GM18499 (cell line): ENCODE data around the gene DTHD1.

Experiments used
- ATAC-seq: cut with Tn5 transposase; IDR thresholded peaks from one replicate; pipeline ENCODE4 v1.9.1; 2021; ENCODE audit warnings: moderate number of reproducible peaks; ENCODE audit not compliant: insufficient read depth, unreplicated experiment

DTHD1 gene

DNA sequence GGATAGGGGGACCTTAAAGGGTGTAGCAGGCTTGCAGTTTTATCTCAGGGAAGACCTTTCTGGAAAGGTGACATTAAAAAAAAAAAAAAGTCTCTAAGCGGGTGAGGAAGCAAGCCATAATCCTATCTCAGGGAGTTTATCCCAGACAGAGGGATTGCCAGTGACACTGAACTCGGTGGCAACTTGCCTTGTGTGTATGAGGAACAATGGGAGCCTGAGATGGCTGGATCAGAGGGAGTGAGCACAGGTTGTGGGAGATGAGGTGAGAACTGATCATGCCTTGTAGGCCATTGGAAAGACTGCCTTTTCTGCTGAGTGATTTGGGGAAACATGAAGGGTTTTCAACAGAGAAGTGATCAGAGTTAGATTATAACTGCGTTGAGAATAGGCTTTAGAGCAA, 31.1 kb downstream of the DTHD1 start:
- no peak for ATAC-seq

DNA sequence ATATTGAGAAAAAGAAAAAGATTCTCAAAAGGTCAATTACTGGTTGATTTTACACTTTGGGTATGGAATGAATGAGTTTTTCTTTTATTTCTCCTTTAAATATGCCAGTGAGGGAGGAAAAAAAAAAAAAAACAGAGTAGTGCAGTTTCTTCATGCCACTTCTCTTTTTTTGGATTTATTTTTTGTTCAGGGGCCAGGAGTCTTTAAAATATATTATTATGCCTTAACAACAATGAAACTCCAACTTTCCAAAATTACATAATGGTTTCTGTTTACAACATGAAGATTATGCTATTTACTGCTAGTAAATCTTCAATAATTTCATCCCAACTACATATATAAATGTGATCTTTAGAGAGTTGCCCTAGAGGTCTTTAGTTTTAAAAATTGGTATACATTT, 31.9 kb downstream of the DTHD1 start:
- ATAC-seq, result no peak

GRCh38 chr4:36313703-36314102, 32.3 kb downstream of the DTHD1 start:
- ATAC-seq, result no peak

GRCh38 chr4:36316607-36317006, 35.2 kb downstream of the DTHD1 start:
- ATAC-seq, result no peak

- ATAC-seq, result no peak
These were observed 36.3 kb downstream of the DTHD1 start for GRCh38 chr4:36317721-36318120.

DNA sequence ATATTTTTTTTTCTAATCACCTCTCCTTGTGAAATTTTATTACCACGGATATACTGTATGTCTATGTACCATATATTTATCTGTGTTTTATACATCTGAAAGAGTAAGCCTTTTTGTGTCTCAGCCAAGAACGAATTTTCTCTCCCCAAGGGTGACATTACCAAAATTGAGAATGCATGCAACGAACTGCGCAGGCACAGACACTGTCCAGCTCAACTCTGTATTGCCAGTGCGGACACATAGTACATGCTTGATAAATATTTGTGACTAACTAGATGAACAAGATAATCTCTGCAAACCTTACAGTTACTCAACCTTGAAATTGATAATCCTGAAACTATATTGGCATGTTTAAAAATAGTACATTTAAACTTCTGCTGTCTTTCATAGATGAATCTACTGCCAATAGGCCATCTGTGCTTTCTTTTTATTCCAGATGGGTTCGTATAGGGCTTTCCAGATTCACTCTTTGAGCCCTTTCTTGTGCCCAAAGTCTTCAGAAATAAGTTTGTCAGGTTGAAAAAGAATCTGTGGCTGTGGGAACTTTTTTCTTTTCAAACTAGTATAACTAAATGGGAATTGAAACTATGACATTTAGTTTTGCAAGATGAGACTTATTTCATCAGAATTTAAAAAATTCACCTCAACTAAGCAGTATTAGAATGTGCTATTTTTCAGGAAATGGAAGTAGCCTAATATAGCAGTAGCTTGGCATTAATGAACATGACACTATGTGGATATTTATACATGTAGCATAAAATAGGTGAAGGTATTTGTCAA, 38.9 kb downstream of the DTHD1 start:
- no peak for ATAC-seq

DNA sequence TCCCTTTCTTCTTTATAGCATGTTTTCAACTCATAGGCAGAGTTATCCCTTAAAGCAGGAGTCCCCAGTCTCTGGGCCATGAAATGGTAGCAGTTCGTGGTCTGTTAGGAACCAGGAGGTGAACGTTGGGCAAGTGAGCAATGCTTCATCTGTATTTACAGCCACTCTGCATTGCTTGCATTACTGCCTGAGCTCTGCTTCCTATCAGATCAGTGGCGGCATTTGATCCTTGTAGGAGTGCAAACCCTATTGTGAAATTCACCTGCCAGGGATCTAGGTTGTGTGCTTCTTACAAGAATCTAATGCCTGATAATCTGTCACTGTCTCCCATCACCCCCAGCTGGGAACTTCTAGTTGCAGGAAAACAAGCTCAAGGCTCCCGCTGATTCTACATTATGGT, 39.8 kb downstream of the DTHD1 start:
- ATAC-seq, result no peak

GRCh38 chr4:36322921-36323354, 41.5 kb downstream of the DTHD1 start:
- no peak for ATAC-seq

DNA sequence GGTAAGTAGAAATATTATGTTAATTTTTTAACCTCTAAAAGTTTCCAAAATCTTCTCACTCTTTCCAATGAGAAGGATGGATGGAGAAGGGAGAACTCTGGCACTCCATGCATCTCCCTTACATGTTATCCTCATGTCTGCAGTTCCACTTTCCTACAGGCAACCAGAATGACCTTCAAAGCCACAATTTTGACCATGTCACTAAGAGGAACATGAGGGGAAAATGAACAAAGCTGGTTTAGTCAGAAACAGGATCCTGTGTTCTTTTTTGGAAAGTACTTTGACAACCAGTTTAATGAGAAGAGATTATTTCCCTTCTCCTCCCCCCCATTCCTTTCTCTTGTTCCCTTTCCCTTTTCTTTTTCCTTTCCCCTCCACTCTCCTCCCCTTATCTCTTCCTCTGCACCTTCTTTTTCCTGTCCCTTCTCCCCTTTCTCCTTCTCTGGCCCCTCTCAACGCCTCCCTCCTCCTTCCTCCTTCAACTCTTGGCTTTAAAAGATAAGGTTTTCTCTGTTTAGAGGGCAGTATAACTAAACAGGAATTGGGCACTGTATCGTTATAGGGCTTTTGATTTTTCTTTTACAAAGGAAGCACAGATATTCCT, 42.5 kb downstream of the DTHD1 start:
- no peak for ATAC-seq

GRCh38 chr4:36324808-36325207, 43.4 kb downstream of the DTHD1 start:
- no peak for ATAC-seq

- peak; percentile 74 for ATAC-seq
These were observed 44.1 kb downstream of the DTHD1 start for GRCh38 chr4:36325499-36325898.

DNA sequence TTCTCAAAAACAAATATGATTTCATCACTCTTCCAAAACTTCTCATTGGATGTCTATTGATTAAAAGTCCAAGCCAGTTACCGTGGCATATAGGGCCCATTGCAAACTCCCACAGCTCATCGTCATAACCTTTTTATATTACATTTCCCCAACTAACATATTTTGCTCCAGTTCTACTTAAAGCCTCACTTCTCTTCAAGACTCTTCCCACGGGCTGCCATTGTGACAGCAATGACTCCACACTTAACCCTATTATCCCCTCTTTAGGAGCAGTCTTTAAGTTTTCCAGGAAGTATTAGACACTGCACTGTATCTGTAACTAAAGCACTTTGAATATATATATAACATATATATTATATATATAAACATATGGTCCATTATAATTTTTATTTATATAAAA, 44.5 kb downstream of the DTHD1 start:
- ATAC-seq, result no peak

DNA sequence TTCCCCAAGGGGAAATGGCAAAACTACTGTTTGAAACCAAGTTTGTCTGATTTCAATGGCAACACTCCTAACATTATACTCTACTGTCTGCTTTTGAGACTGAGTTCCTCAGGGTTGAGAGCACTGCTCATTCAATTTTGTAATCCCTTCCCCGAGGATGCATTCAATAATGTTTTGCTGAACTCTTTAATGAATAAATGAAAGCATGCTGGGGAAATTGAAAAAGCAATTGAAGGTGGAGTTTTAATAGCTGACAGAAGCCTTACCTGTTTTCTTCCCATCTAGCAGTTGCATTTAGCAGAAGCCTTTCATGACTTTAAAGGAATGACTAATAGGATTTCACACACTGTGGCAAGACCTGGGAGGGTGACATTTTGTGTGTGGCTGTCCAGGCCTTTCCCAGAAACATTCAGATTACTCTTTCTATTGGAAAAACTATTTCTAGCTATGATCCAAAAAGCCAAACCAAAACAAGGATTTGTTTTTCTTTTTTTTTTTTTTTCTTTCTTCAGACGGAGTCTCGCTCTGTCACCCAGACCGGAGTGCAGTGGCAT, 45.1 kb downstream of the DTHD1 start:
- ATAC-seq, result no peak

DNA sequence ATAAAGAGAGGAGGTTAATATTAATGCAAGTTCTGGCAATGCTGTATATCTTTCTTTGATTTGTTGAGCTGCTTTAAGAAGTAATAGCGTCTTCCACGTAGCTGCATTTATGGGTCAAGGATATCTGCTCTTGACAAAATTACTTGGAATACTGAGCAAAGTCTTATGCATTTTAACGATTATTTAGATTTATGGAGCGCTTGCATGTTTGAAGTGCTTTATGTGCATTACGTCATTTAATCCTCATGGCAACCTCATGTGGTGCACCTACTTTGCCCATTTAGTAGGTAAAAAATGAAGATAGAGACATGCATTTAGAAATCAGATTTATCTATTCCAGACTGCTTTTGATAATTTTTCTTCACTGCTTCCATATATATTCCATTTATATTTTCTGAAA, 46.0 kb downstream of the DTHD1 start:
- ATAC-seq, result no peak

- ATAC-seq, result no peak
These were observed 46.7 kb downstream of the DTHD1 start for GRCh38 chr4:36328130-36328529.

GRCh38 chr4:36329228-36329627, 47.8 kb downstream of the DTHD1 start:
- ATAC-seq, result no peak

- ATAC-seq, result no peak
These were observed 49.4 kb downstream of the DTHD1 start for GRCh38 chr4:36330796-36331195.

DNA sequence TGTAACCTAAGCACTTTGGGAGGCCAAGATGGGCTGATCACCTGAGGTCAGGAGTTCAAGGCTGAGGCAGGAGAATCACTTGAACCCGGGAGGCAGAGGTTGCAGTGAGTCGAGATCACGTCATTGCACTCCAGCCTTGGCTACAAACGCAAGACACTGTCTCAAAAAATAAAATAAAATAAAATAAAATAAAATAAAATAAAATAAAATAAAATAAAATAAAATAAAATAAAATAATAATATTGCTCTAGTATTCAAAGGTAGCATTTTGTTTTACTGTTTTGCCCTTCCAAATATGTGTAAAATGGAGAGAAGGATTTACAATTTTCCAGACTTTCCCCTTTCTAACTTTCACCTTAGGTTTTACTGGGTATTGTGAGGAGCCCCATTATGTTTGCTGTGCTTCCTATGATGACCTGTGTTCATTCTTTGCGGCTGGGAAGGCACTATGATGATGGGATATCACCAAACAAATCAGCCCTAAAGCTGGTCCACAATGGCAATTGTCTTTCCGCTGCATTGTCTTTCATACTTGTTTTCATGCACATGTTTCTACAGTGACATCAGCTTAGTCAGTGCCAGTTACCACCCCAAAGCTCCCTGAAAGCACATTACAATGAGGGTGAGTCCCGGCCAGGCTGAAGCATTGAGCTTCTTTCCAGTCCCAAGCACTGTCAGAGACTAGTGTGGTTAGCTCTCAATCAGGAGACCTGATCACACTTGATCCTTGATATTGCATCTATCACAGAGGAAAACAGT, 50.8 kb downstream of the DTHD1 start:
- ATAC-seq, result peak; percentile 83

DNA sequence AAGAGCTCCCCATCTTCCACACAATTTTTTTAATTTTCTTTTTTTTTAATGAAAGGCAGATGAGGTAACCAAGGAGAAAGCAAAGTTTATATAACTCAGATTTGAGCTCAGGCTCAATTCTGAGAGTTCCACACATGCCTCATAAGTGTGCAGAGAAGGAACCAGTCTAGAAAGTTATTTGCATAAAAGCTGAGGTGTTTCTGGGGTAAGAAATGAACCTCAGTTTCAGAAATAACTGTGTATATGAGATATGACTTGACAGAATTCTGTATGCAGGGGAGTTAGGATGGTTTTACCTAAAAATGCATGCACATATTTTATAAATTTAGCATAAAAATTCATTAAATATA, 51.3 kb downstream of the DTHD1 start:
- peak; percentile 95 for ATAC-seq

DNA sequence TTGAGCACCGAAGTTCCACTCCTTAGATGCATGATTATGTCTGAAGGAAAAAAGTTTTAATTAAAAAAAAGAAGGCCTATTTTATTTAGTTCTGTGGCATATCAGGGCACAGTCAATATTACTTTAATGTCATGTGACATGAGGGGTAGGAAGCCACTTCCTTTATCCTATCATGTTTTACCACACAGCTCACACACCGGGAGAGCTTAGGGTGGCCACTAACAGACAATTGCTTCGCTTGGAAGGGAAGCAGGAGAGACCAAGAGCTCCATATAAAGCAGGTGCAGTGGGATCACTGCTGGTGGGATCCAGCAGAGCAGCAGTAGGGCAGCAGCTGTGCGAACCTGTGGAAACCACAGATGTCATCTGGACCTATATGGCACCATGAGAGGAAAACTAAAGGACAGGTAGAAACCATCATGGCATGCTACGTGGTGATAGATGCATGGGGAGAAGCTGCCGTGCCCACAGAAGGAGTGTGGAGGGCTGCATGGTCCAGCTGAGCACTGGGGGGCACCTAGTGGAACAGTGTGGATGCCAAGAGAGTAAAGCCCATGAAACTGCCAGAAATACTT, 52.0 kb downstream of the DTHD1 start:
- ATAC-seq, result no peak

GRCh38 chr4:36337665-36338185, 56.3 kb downstream of the DTHD1 start:
- ATAC-seq, result no peak
